IMR-90 (cell line): ENCODE data around the gene CDH23. TPM values are rescaled to one million over a fixed set of nuclear protein-coding genes. Genes with fewer than 3 reads are reported as not detected.

Source experiments
- ATAC-seq: fragments of 200-7000 bp; cut with Tn5 transposase; 2 replicates; pipeline ENCODE4 v1.9.1; 2020; ENCODE audit warnings: low read depth, mild to moderate bottlenecking, moderate library complexity
- BruUV-seq: library from RNA; stranded (reverse); fragments of 400-500 nt; replicated peaks from 2 replicates; lab custom pipeline; 2021; lab: Mats Ljungman, UMichigan
- CTCF ChIA-PET: fragments of 300-600 bp; formaldehyde crosslinking; extraction: SDS; loops from one replicate; lab custom pipeline; 2021; ENCODE audit warnings: antibody characterized with exemption; lab: Yijun Ruan, JAX
- POLR2A ChIA-PET: fragments of 300-600 bp; sonication (Branson Sonifier 250); formaldehyde crosslinking; loops from one replicate; lab custom pipeline; 2022; ENCODE audit warnings: antibody characterized with exemption; ENCODE audit not compliant: unreplicated experiment; lab: Charles Lee
- DNase-seq: peaks from one replicate; pipeline ENCODE4 v3.0.0; 2013
- H2AFZ ChIP-seq: replicated peaks from 2 replicates; pipeline ENCODE3; 2013; ENCODE audit warnings: low read length, mild to moderate bottlenecking; ENCODE audit not compliant: poor library complexity
- H2AK5ac ChIP-seq: 2 replicates; pipeline ENCODE4 v1.6.1; 2013; ENCODE audit warnings: low read depth, low read length, inconsistent platforms
- H2AK9ac ChIP-seq: replicated peaks from 2 replicates; pipeline ENCODE3; 2013; ENCODE audit warnings: mild to moderate bottlenecking, low read depth, low read length, moderate library complexity; ENCODE audit not compliant: poor library complexity
- H2BK120ac ChIP-seq: 2 replicates; pipeline ENCODE4 v1.6.1; 2013; ENCODE audit warnings: low read depth, low read length, inconsistent platforms
- H2BK15ac ChIP-seq: 3 replicates; pipeline ENCODE4 v1.6.1; 2013; ENCODE audit warnings: low read depth, low read length, inconsistent platforms
- H2BK20ac ChIP-seq: 2 replicates; pipeline ENCODE4 v1.6.1; 2013; ENCODE audit warnings: low read depth, mild to moderate bottlenecking, inconsistent platforms, low read length, moderate library complexity
- H2BK5ac ChIP-seq: 2 replicates; pipeline ENCODE4 v1.6.1; 2013; ENCODE audit warnings: mild to moderate bottlenecking, low read depth, low read length, inconsistent platforms; ENCODE audit not compliant: poor library complexity, severe bottlenecking
- H3K14ac ChIP-seq: replicated peaks from 2 replicates; pipeline ENCODE4 v1.6.1; 2013; ENCODE audit warnings: low read depth, low read length, inconsistent platforms
- H3K18ac ChIP-seq: 2 replicates; pipeline ENCODE4 v1.6.1; 2013; ENCODE audit warnings: low read depth, low read length, control low read depth
- H3K23ac ChIP-seq: 2 replicates; pipeline ENCODE4 v1.6.1; 2013; ENCODE audit warnings: low read depth, low read length, inconsistent platforms
- H3K27ac ChIP-seq: 2 replicates; pipeline ENCODE4 v1.5.1; 2013; ENCODE audit warnings: mild to moderate bottlenecking, control low read depth, low read length; ENCODE audit not compliant: insufficient read depth
- H3K27me3 ChIP-seq: 2 replicates; pipeline ENCODE4 v1.6.1; 2013; ENCODE audit warnings: low read length; ENCODE audit not compliant: control insufficient read depth, insufficient read depth
- H3K36me3 ChIP-seq: 2 replicates; pipeline ENCODE4 v1.6.1; 2013; ENCODE audit warnings: low read length, mixed read lengths; ENCODE audit not compliant: control insufficient read depth, insufficient read depth
- H3K4ac ChIP-seq: 2 replicates; pipeline ENCODE4 v1.6.1; 2013; ENCODE audit warnings: low read depth, low read length, inconsistent platforms
- H3K4me1 ChIP-seq: 2 replicates; pipeline ENCODE4 v1.6.1; 2013; ENCODE audit warnings: low read length, mixed read lengths; ENCODE audit not compliant: control insufficient read depth, insufficient read depth
- H3K4me2 ChIP-seq: 2 replicates; pipeline ENCODE4 v1.6.1; 2013; ENCODE audit warnings: low read depth, mild to moderate bottlenecking, control low read depth, low read length, moderate library complexity
- H3K4me3 ChIP-seq: 2 replicates; pipeline ENCODE4 v1.5.1; 2013; ENCODE audit warnings: low read depth, mild to moderate bottlenecking, control low read depth, low read length, moderate library complexity; ENCODE audit not compliant: insufficient read depth
- H3K56ac ChIP-seq: 2 replicates; pipeline ENCODE4 v1.6.1; 2013; ENCODE audit warnings: low read length, inconsistent platforms; ENCODE audit not compliant: insufficient read depth; ENCODE audit errors: extremely low read depth
- H3K79me1 ChIP-seq, 2 experiments: 2 replicates each; pipeline ENCODE4 v1.6.1; 2013; ENCODE audit warnings: low read length in 2 of 2, inconsistent platforms in 1 of 2, low read depth in 1 of 2
- H3K9ac ChIP-seq: 2 replicates; pipeline ENCODE4 v1.6.1; 2013; ENCODE audit warnings: low read depth, low read length, control low read depth
- H3K9me1 ChIP-seq: 2 replicates; pipeline ENCODE4 v1.6.1; 2013; ENCODE audit warnings: low read length, inconsistent platforms; ENCODE audit not compliant: insufficient read depth
- H3K9me3 ChIP-seq: 2 replicates; pipeline ENCODE4 v1.6.1; 2013; ENCODE audit warnings: low read length; ENCODE audit not compliant: control insufficient read depth, insufficient read depth
- H4K20me1 ChIP-seq: 2 replicates; pipeline ENCODE4 v1.6.1; 2013; ENCODE audit warnings: low read length, inconsistent platforms; ENCODE audit not compliant: insufficient read depth
- H4K5ac ChIP-seq: 2 replicates; pipeline ENCODE4 v1.6.1; 2013; ENCODE audit warnings: mild to moderate bottlenecking, low read depth, low read length, control low read depth
- H4K8ac ChIP-seq, 2 experiments: 2 replicates each; pipeline ENCODE4 v1.6.1; 2013; ENCODE audit warnings: low read depth in 2 of 2, low read length in 2 of 2, control low read depth in 1 of 2, inconsistent platforms in 1 of 2
- H4K91ac ChIP-seq: 2 replicates; pipeline ENCODE4 v1.6.1; 2013; ENCODE audit warnings: low read depth, low read length, inconsistent platforms; ENCODE audit not compliant: insufficient read depth
- BHLHE40 ChIP-seq: fragments of 150-350 bp; IDR thresholded peaks from 2 replicates; pipeline ENCODE4 v1.6.1; 2016; ENCODE audit warnings: mild to moderate bottlenecking, low read depth, low read length
- CEBPB ChIP-seq: IDR thresholded peaks from 2 replicates; pipeline ENCODE4 v1.6.1; 2012; ENCODE audit warnings: low read depth, low read length, improper control_type of control experiment
- CTCF ChIP-seq: conservative IDR thresholded peaks from 2 replicates; pipeline ENCODE4 v1.5.1; 2012; ENCODE audit warnings: mild to moderate bottlenecking, low read depth, low read length, improper control_type of control experiment
- NFE2L2 ChIP-seq: fragments of 150-350 bp; IDR thresholded peaks from 2 replicates; pipeline ENCODE4 v1.6.1; 2016; ENCODE audit warnings: low read depth, mild to moderate bottlenecking, low read length
- RAD21 ChIP-seq: IDR thresholded peaks from 2 replicates; pipeline ENCODE4 v1.6.1; 2012; ENCODE audit warnings: low read length, improper control_type of control experiment
- RCOR1 ChIP-seq: IDR thresholded peaks from 2 replicates; pipeline ENCODE4 v1.6.1; 2012; ENCODE audit warnings: mild to moderate bottlenecking, low read length, improper control_type of control experiment; ENCODE audit not compliant: insufficient replicate concordance
- RFX5 ChIP-seq: IDR thresholded peaks from 2 replicates; pipeline ENCODE4 v1.8.0; 2012; ENCODE audit warnings: low read depth, mild to moderate bottlenecking, low read length, moderate library complexity
- SMC3 ChIP-seq: fragments of 150-350 bp; IDR thresholded peaks from 2 replicates; pipeline ENCODE4 v1.6.1; 2016; ENCODE audit warnings: low read depth, mild to moderate bottlenecking, antibody characterized with exemption, low read length, moderate library complexity
- WGBS, 2 experiments: methylation state at CpG; one replicate each; pipeline versions ENCODE4 v1.1.5 to v1.1.7; 2013; ENCODE audit warnings: missing lambda C conversion rate in 2 of 2; ENCODE audit not compliant: insufficient read length in 1 of 2; ENCODE audit errors: extremely low coverage in 2 of 2; 5-methylcytosine and 5-hydroxymethylcytosine counted together
- dilution Hi-C: fragments of 300-500 bp; cut with HindIII; formaldehyde crosslinking; loops from one replicate; pipeline ENCODE4 v1.14.3; 2018; ENCODE audit warnings: low sequenced_read_pairs; ENCODE audit not compliant: unreplicated experiment
- in situ Hi-C: fragments of 300-500 bp; cut with MboI; formaldehyde crosslinking; loops from 3 replicates; pipeline ENCODE4 v1.14.3; 2019; ENCODE audit warnings: low sequenced_read_pairs, inconsistent platforms, mixed read lengths
- intact Hi-C: fragments of 100-400 bp; cut with micrococcal nuclease; formaldehyde crosslinking; loops from 2 replicates; pipeline ENCODE4 v1.10.0; 2022
- polyA plus RNA-seq, 3 experiments: library from polyadenylated mRNA; depleted of rRNA; stranded (reverse); fragments of >200 nt; gene quantifications; 2 replicates each; pipeline ENCODE4 v1.2.3, GENCODE V29; 2012; ENCODE audit warnings: low replicate concordance in 1 of 3
- total RNA-seq: library from RNA; depleted of rRNA; stranded (reverse); fragments of >200 nt; gene quantifications from 2 replicates; pipeline ENCODE4 v1.2.3, GENCODE V29; 2012
- TF ChIP-seq, protein P1 (sequence below): fragments of 150-350 bp; IDR thresholded peaks from 2 replicates; pipeline ENCODE4 v1.6.1; 2017; ENCODE audit warnings: mild to moderate bottlenecking, antibody characterized with exemption, low read length, low read depth

Gene CDH23
- total and polyA plus RNA-seq, 2 of the 4 experiments (the other 2 are of a cell fraction), result under 0.01 to 0.03 TPM

GRCh38 chr10:71581376-71581775, 184.7 kb downstream of the CDH23 start:
- no peak overlapping the region for H2AFZ ChIP-seq
- no peak overlapping the region for H2AK5ac ChIP-seq
- no peak overlapping the region for H2BK15ac ChIP-seq
- no peak overlapping the region for H3K4me3 ChIP-seq
- in situ Hi-C loops (no loop called here), intact Hi-C loops (no loop called here), dilution Hi-C loops (no loop called here)
- no peak overlapping the region for H4K5ac ChIP-seq
- H3K79me1 ChIP-seq, result no peaks in the 10 kb centered on the region
- H2AK9ac ChIP-seq, result no peak overlapping the region
- H3K4me1 ChIP-seq, result no peaks in the 10 kb centered on the region
- no peak overlapping the region for H3K4ac ChIP-seq
- no peak overlapping the region for H4K91ac ChIP-seq
- no peak overlapping the region for H3K27ac ChIP-seq
- no peaks in the 10 kb centered on the region for H3K9me1 ChIP-seq
- no peak overlapping the region for H3K4me2 ChIP-seq
- peaks cover 22% of the 10 kb centered on the region for H3K27me3 ChIP-seq
- no peak overlapping the region for H3K18ac ChIP-seq
- no peak for DNase-seq
- H3K56ac ChIP-seq, result no peak overlapping the region
- ChIA-PET POLR2A (no interaction called here), CTCF (no interaction called here)
- 16% methylated on average over 3 of the region's 3 CpGs; no CpG with 5 or more reads in 1 of the 2 experiments for WGBS, 2 experiments
- H3K36me3 ChIP-seq, result no peaks in the 10 kb centered on the region
- no peak for ATAC-seq
- H2BK120ac ChIP-seq, result no peak overlapping the region
- H3K9ac ChIP-seq, result no peak overlapping the region
- no peaks in the 10 kb centered on the region for H4K20me1 ChIP-seq
- no peaks in the 10 kb centered on the region for H3K9me3 ChIP-seq
- no peak overlapping the region for H3K14ac ChIP-seq
- H3K23ac ChIP-seq, result no peak overlapping the region
- H2BK5ac ChIP-seq, result no peak overlapping the region
- H2BK20ac ChIP-seq, result no peak overlapping the region
- no peak overlapping the region for H4K8ac ChIP-seq
- TF ChIP-seq CTCF, result no peak
- no peak for TF ChIP-seq RAD21
- no peak for TF ChIP-seq CEBPB
- TF ChIP-seq SMC3, result no peak
- TF ChIP-seq, protein P1, sequence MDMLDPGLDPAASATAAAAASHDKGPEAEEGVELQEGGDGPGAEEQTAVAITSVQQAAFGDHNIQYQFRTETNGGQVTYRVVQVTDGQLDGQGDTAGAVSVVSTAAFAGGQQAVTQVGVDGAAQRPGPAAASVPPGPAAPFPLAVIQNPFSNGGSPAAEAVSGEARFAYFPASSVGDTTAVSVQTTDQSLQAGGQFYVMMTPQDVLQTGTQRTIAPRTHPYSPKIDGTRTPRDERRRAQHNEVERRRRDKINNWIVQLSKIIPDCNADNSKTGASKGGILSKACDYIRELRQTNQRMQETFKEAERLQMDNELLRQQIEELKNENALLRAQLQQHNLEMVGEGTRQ, result no peak
- TF ChIP-seq BHLHE40, result no peak
- no peak for TF ChIP-seq NFE2L2
- no peak for TF ChIP-seq RFX5
- TF ChIP-seq RCOR1, result no peak
- BruUV-seq, result no TSS peak
